ENCODE results near the gene PCBP3.

The PCBP3 gene

GRCh38 chr21:45979651-45980050 lies 336.1 kb downstream of the PCBP3 start:
- no peak for DNase-seq (ENCODE audit: low read depth in 2 of 2)

- DNase-seq (ENCODE audit: low read depth in 2 of 2): no peak
These were observed 336.7 kb downstream of the PCBP3 start for GRCh38 chr21:45980271-45980670.

DNA sequence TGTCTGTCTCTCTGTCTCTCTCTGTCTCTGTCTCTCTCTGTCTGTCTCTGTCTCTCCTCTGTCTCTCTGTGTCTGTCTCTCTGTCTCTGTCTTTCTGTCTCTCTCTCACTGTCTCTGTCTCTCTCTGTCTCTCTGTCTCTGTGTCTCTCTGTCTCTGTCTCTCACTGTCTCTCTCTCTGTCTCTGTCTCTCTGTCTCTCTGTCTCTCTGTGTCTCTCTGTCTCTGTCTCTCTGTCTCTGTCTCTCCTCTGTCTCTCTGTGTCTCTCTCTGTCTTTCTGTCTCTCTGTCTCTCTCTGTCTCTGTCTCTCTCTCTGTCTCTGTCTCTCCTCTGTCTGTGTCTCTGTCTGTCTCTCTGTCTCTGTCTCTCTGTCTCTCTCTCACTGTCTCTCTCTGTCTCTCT lies 337.2 kb downstream of the PCBP3 start:
- DNase-seq (ENCODE audit: low read depth in 2 of 2): no peak

DNA sequence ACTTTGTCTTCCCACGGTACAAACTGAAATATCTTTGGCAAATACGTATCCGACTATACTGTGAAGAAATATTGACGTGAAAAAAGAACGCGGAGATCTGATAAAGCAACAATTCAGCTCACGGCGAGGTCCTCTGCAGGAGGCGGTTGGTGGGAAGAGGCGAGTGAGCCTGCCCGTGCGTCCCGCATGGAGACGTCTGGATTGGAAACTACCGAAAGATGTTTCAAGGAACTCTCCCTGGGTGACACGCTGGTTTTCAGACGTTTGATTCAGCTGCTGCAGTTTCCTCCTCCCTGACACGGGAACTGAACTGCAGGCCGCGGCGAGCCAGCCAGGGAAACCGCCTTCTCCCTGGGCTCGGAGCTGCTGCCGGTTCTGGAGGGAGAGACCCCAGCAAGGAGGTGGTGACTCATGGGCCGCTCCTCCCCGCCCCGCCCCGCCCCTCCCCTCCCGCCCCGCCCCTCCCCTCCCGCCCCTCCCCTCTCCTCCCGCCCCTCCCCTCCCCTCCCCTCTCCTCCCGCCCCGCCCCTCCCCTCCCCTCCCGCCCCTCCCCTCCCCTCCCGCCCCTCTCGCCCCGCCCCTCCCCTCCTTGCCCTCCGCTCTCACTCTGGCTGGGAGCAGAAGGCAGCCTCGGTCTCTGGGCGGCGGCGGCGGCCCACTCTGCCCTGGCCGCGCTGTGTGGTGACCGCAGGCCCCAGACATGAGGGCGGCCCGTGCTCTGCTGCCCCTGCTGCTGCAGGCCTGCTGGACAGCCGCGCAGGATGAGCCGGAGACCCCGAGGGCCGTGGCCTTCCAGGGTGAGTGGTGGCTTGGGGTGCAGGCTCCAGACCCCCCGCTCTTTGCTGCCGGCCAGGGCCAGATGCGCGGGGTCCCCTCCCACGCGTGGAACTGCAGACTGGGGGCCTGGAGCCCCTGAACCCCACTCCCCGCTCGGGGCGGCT lies 337.9 kb downstream of the PCBP3 start, which contains the start of gene COL6A1:
Gene COL6A1 (plus strand): TSS at position 620 of the 941 bp plus-strand sequence. CDS start 81 bp downstream, at position 701.
- peak in 1 of 2 donors; percentile 42 for DNase-seq (ENCODE audit: low read depth in 2 of 2)

GRCh38 chr21:45982092-45982757 lies 338.7 kb downstream of the PCBP3 start:
- no peak for DNase-seq (ENCODE audit: low read depth in 2 of 2)

DNA sequence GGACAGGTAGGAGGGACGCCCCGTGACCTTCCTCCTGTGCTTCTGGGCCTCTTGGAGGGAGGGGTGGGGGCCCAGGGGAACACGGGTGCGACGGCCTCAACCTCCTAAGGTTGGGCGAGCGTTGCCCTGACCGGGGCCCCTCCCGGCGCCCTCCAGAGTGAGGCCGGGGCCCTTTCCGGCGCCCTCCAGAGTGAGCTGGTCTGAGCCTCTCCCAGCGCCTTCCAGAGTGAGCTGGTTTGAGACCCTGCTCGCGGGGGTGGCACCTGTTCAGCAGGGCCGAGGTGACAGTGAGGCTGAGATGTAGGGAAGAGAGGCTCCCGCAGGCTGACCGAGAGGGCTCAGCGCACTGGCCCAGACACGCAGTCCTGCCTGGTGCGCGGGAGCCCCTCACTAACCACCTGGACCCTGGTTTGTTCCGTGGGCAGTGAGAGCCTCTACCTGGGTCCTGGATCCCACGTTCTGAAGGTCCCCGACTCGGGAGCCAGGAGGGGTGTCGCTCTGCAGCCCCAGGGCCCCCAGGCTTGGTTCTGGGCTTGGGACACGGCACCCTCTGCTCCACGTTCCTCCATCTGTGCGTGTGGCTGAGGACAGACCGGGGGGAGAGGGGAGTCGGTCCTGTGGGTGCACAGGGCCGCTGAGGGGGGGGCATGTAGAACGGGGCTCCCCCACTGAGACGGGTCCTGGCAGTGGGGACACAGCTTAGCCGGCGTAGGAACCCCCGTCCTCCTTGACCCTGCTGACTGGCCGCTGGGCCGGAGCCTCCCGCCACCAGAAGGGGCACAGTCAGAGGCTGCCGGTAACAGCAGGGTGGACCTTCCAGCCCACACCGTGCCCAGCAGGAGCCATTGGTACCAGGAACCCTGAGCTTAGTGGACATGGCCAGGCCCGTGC lies 339.5 kb downstream of the PCBP3 start:
- DNase-seq (ENCODE audit: low read depth in 2 of 2): no peak

DNA sequence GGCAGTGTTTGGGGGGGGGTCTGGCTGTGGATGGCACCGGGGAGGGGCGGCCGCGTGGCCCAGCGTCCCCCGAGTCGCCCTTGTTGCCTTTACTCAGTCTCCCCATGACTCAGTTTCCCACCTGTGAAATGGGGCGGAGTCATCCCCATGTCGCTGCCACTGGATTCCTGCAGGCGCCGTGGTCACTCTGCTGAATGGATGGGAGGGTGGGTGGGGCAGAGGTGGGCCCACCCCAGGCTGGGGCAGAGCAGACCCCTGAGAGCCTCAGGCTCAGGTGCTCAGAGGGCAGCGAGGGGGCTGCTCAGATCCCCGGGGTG lies 340.1 kb downstream of the PCBP3 start:
- no peak for DNase-seq (ENCODE audit: low read depth in 2 of 2)

DNA sequence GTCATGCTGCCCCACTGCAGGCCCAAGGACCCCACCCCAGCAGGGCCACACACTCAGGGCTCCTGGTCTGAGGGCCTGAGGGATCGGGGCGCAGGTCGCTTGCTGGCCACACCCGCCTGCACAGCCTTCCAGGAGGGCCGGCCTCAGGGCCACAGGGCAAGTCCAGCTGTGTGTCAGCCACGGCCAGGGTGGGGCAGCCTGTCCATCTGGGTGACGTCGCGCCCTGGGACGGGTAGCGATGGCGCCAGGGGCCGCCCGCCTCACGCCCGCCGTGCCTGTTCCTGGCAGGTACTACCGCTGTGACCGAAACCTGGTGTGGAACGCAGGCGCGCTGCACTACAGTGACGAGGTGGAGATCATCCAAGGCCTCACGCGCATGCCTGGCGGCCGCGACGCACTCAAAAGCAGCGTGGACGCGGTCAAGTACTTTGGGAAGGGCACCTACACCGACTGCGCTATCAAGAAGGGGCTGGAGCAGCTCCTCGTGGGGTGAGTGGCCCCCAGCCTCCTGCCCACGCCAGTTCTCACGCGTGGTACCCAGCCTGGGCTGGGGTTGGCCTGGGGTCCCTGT lies 340.5 kb downstream of the PCBP3 start:
- DNase-seq (ENCODE audit: low read depth in 2 of 2): no peak

DNA sequence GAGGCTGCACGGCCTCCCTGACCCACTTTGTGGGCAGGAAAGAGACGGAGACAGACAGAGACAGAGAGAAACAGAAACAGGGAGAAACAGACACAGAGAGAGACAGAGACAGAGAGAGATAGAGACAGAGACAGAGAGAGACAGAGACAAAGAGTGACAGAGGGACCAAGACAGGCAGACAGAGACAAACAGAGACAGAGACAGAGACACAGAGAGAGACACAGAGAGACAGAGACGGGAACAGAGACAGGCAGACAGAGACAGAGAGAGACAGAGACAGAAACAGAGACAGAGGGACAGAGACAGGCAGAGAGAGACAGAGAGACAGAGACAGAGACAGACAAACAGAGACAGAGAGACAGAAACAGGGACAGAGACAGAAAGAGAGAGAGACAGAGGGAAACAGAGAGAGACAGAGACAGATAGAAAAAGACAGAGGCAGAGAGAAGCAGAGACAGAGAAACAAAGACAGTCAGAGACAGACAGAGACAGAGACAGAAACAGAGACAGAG lies 341.1 kb downstream of the PCBP3 start:
- no peak for DNase-seq (ENCODE audit: low read depth in 2 of 2)

DNA sequence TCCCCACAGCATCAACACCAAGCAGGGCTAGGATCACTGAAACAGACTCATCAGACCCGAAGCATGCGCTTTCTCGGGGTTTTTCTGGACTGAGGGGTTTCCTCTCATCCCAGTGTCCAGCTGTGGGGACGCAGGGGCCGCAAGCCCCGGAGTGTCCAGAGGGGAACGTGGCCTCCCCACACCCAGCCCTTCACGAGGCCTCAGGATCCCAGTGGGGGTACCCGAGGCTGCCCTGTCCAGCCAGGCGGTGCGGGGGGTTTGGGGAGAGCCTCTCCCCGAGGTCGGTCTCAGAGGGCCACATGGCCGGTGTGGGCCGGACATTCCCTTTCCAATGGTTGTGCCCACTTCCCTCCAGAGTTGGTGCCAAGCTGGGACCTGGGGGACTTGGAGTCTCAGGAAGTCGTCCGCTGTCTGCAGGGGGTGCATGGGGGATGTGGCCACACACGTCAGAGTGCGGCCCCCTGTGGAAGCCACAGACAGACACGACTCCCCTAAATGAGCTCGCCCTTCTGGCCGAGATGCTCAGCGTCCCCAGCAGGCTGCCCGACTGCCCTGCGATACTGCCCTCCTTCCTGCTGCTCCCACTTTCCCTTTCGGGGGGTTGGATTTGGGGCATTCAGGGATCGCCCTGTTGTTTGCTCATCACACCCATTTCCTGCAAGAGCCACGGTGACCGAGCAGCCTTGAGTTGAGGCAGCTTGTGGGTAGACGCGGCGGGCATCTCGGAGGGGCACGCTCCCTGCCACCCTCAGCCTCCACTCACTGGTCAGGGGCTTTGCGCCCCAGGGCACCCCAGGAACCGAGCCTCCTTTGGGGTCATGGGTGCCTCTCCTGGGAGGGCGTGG lies 342.2 kb downstream of the PCBP3 start:
- no peak for DNase-seq (ENCODE audit: low read depth in 2 of 2)

GRCh38 chr21:45986316-45987051 lies 343.0 kb downstream of the PCBP3 start:
- DNase-seq (ENCODE audit: low read depth in 2 of 2): no peak

- no peak for DNase-seq (ENCODE audit: low read depth in 2 of 2)
These were observed 343.7 kb downstream of the PCBP3 start for GRCh38 chr21:45987121-45987711.

DNA sequence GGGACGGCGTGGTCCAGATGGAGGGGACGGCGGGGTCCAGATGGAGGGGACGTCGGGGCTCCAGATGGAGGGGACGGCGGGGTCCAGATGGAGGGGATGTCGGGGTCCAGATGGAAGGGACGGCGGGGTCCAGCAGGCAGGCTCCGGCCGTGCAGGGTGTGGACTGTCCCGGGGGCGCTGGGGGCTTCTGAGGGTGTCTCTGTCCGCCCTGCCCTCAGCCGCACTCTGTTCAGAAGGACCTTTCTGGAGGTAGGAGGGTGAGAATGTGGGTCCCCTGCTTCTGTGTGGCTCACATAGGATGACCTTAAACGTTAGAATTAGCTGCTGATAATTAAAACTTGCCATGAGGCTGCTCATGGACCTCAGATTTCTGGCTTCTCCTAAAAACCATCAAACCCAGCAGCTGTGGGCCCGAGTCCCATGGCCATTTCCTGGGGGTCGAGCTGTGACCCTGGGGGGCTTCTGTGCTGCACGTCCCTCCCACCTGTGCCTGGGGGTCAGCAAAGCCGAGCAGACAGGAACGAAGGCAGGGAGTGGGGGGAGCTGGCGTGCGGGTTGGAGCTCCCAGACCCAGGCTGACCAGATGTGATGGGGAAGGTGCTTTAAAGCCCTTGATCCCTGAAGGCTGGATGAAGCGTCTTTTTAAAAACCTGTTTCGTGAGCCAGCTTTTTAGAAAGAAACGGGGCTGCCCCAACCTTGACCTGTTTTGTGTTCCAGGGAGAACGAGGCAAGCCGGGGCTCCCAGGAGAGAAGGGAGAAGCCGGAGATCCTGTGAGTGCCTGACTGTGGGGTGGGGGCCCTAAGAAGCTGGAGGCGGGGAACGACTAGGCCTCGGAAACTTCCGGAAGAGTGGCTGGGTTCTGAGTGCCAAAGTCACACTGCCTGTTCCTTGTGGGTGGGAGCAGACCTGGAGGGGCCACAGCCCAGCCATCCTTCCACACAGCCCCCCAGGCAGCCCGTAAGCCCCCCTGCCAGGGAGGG lies 345.1 kb downstream of the PCBP3 start:
- DNase-seq (ENCODE audit: low read depth in 2 of 2): no peak

DNA sequence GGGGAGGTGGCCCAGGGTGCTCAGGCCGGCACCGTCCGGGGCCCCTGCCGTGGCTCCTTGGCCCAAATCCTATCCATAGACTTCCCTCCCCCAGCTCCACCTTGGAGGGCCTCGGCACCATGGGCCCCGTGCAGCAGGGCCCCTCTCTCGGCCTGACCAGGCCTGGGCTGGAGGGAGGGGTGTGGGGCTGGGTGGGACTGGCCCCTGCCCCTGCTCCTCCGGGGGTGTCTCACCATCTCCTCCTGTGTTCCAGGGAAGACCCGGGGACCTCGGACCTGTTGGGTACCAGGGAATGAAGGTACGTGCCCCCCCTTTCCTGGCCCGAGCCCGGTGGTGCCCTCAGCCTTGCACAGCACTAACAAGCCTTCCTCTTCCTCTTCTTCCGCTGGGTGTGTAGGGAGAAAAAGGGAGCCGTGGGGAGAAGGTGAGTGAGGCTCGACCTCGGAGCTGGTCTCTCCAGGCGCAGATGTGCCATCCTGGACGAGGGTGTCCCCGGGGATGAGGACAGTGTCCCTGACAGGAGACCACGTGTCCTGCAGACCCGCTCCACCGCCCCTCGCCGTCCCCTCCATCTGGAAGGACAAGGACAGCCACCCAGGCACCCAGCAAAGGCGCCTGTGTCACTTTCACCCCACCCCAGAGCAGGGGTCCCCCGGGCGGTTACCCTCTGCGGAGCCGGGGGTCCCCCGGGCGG lies 346.0 kb downstream of the PCBP3 start:
- no peak for DNase-seq (ENCODE audit: low read depth in 2 of 2)

DNA sequence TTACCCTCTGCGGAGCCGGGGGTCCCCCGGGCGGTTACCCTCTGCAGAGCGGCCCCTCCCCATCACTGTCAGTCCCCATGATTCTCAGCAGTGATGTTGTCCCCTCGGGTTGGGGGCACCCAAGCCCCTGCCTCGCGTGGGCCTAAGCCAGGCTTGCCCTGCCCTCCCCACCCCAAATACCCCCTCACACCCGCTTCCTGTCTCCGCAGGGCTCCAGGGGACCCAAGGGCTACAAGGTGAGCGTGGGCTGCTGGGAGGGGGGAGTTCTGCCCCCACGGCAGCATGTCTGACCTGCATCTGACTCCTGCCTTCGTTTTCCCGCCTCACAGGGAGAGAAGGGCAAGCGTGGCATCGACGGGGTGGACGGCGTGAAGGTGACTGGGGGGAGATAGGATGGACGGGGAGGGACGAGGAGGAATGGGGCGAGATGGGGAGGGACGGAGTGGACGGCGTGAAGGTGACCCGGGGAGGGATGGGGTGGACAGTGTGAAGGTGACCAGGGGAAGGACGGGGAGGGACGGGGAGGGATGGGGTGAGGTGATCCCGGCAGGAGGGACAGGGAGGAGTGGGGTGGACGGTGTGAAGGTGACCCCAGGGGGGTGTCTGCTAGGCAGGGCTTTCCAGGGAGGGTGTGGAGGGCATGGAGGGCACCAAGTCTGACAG lies 346.7 kb downstream of the PCBP3 start:
- DNase-seq (ENCODE audit: low read depth in 2 of 2): no peak

DNA sequence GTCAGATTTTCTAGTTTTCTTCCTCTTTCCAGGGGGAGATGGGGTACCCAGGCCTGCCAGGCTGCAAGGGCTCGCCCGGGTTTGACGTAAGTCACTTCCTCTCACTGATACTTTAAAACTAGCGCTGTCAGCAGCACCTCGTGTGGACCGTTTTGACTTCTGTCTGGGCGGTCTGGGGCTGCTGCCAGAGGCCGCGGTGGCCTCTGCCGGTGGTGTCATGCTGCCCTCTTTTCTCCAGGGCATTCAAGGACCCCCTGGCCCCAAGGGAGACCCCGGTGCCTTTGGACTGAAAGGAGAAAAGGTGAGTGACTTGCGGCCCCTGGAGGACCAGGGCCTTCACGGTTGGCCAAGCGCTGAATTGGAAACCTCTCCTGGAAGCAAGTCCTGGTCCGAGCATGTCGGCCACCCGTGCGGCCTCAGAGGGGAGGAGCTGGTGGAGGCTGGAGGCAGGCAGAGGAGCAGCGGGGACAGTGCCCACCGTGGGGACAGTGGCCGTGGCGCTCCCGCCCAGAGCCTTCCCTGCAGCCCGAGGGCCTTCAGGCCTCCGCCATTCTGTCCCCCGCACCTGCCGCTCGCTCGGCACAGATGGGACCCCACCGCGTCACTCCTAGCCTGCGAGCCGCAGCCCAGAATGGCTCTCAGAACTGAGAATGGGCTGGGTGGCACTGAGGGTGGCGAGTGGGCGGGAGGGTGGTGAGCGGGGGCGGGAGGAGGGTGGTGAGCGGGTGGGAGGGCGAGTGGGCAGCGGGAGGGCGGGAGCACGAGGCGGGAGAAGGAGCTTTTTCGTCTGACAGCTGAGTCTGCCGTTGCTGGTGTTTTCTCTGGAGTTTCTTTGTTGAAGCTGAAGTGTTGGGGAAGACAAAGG lies 347.4 kb downstream of the PCBP3 start:
- no peak for DNase-seq (ENCODE audit: low read depth in 2 of 2)

Data from stimulated activated CD8-positive, alpha-beta memory T cell treated with anti-CD3 and anti-CD28 coated beads, Interleukin-2, amount 100 ng/mL, for 1 hour (primary cell).